PFSK-1 (cell line): ENCODE data around the gene KASH5.

Experiments
- FOXP2 ChIP-seq: optimal IDR thresholded peaks from 2 replicates; pipeline ENCODE3; 2011; ENCODE audit warnings: borderline replicate concordance, control low read depth, inconsistent platforms; ENCODE audit not compliant: insufficient read depth; ENCODE audit errors: extremely low read length, extremely low read depth
- POLR2AphosphoS5 ChIP-seq: IDR thresholded peaks from 2 replicates; pipeline ENCODE4 v1.6.1; 2012; ENCODE audit warnings: low read depth, mild to moderate bottlenecking, control low read depth, low read length, moderate library complexity
- REST ChIP-seq, 2 experiments: IDR thresholded peaks; 2 replicates each; pipeline versions ENCODE4 v1.6.1 to v1.8.0; 2011 to 2012; ENCODE audit warnings: low read depth in 2 of 2, low read length in 2 of 2, control low read depth in 1 of 2, inconsistent platforms in 1 of 2, mild to moderate bottlenecking in 1 of 2, moderate library complexity in 1 of 2; ENCODE audit not compliant: insufficient read depth in 1 of 2
- TAF1 ChIP-seq: IDR thresholded peaks from 2 replicates; pipeline ENCODE4 v1.6.1; 2012; ENCODE audit warnings: low read length, control low read depth, borderline replicate concordance; ENCODE audit not compliant: insufficient read depth

- no peak for TF ChIP-seq TAF1
- no peak for TF ChIP-seq FOXP2
- TF ChIP-seq REST (IDR thresholded peaks at IDR 0.05; ENCODE audit: insufficient read depth in 1 of 2, low read depth in 2 of 2, low read length in 2 of 2), result no peak
- TF ChIP-seq POLR2AphosphoS5, result no peak
Measured at GRCh38 chr19:49438261-49438660, 50.2 kb downstream of the KASH5 start.
